Tibial nerve (tissue), 4 donors: ENCODE measurements around the gene INTS1. TPM values are rescaled to one million over a fixed set of nuclear protein-coding genes. Genes with fewer than 3 reads are reported as not detected.

Source experiments
- DNase-seq, 2 donors: peaks; one replicate each; pipeline ENCODE4 v3.0.0-alpha.2; 2019; ENCODE audit warnings: low spot score in 2 of 2
- H3K27ac ChIP-seq, 4 donors: fragments of 200-600 bp; sonication (generic) in 3 of 4; one replicate each; pipeline ENCODE4 v1.5.1; 2017 to 2019; ENCODE audit warnings: mild to moderate bottlenecking in 1 of 4
- H3K27me3 ChIP-seq, 2 donors: fragments of 200-600 bp; sonication (generic) in 1 of 2; one replicate each; pipeline versions ENCODE4 v1.5.1 to v1.6.0; 2017 to 2019
- H3K36me3 ChIP-seq, 3 donors: fragments of 200-600 bp; sonication (generic); one replicate each; pipeline ENCODE4 v1.5.1; 2018 to 2019
- H3K4me1 ChIP-seq, 4 donors: fragments of 200-600 bp; sonication (generic) in 3 of 4; one replicate each; pipeline ENCODE4 v1.5.1; 2017 to 2019
- H3K4me3 ChIP-seq, 4 donors: fragments of 200-600 bp; sonication (generic) in 3 of 4; one replicate each; pipeline ENCODE4 v1.5.1; 2017 to 2019; ENCODE audit warnings: mild to moderate bottlenecking in 1 of 4, moderate library complexity in 1 of 4
- H3K9me3 ChIP-seq, 4 donors: fragments of 200-600 bp; sonication (generic) in 3 of 4; one replicate each; pipeline ENCODE4 v1.5.1; 2017 to 2019
- CTCF ChIP-seq, 5 experiments: fragments of 200-600 bp in 3 of 5; fragments of 450-650 bp in 2 of 5; sonication (generic) in 3 of 5; IDR thresholded peaks; one replicate each; pipeline ENCODE4 v1.5.1; 2016 to 2019; ENCODE audit warnings: antibody characterized with exemption in 5 of 5, mild to moderate bottlenecking in 3 of 5, moderate library complexity in 2 of 5
- EP300 ChIP-seq, 2 donors: sonication (generic); formaldehyde crosslinking; IDR thresholded peaks; one replicate each; pipeline ENCODE4 v1.6.1; 2017; ENCODE audit warnings: antibody characterized with exemption in 2 of 2, mild to moderate bottlenecking in 1 of 2
- POLR2A ChIP-seq, 2 donors: fragments of 450-650 bp; IDR thresholded peaks; one replicate each; pipeline ENCODE4 v1.6.1; 2017; ENCODE audit warnings: antibody characterized with exemption in 2 of 2, mild to moderate bottlenecking in 2 of 2, moderate library complexity in 2 of 2
- WGBS, 2 donors: methylation state at CpG; one replicate each; pipeline ENCODE4 v1.1.5; 2018; 5-methylcytosine and 5-hydroxymethylcytosine counted together
- total RNA-seq, 4 donors: library from RNA; depleted of rRNA; stranded (reverse); fragments of >200 nt; gene quantifications; one replicate each; pipeline ENCODE4 v1.1.0, GENCODE V29; 2016

The INTS1 gene
- total RNA-seq, 4 donors from 2014 or later = 45.7 to 81.6 (median 52.3) TPM

GRCh38 chr7:1489336-1489735 lies 14.9 kb downstream of the INTS1 start:
- peaks cover 5 to 100% (median 25%) of the 10 kb centered on the region in 3 donors for H3K36me3 ChIP-seq
- WGBS, 2 donors = 91 to 95% methylated on average over 16 to 18 of the region's 18 CpGs
- TF ChIP-seq EP300 (IDR thresholded peaks at IDR 0.05) = no peak
- no peak for TF ChIP-seq CTCF (IDR thresholded peaks at IDR 0.05)
- H3K4me1 ChIP-seq = no peaks in the 10 kb centered on the region
- H3K9me3 ChIP-seq = no peaks in the 10 kb centered on the region
- no peak overlapping the region for H3K4me3 ChIP-seq
- no peak for DNase-seq
- no peaks in the 10 kb centered on the region for H3K27me3 ChIP-seq
- H3K27ac ChIP-seq = no peak overlapping the region

- no peak for DNase-seq
- WGBS, 2 donors = 67 to 90% methylated on average over 2 to 3 of the region's 20 CpGs
- TF ChIP-seq CTCF (IDR thresholded peaks at IDR 0.05) = no peak
- no peak for TF ChIP-seq POLR2A (IDR thresholded peaks at IDR 0.05)
- TF ChIP-seq EP300 (IDR thresholded peaks at IDR 0.05) = no peak
- H3K4me1 ChIP-seq = no peaks in the 10 kb centered on the region
- no peaks in the 10 kb centered on the region for H3K9me3 ChIP-seq
- H3K4me3 ChIP-seq = no peak overlapping the region
- no peaks in the 10 kb centered on the region for H3K27me3 ChIP-seq
- H3K27ac ChIP-seq = no peak overlapping the region
- H3K36me3 ChIP-seq = peaks cover 5 to 100% (median 36%) of the 10 kb centered on the region in 3 donors
These were observed 16.2 kb downstream of the INTS1 start for GRCh38 chr7:1488016-1488415.

- WGBS, 2 donors = 79 to 93% methylated on average over 17 to 20 of the region's 25 CpGs
- no peak for DNase-seq
- peaks cover 5 to 100% (median 37%) of the 10 kb centered on the region in 3 donors for H3K36me3 ChIP-seq
These were observed 16.7 kb downstream of the INTS1 start for GRCh38 chr7:1487466-1487865.

GRCh38 chr7:1486571-1486970 lies 17.6 kb downstream of the INTS1 start:
- no peak for TF ChIP-seq EP300 (IDR thresholded peaks at IDR 0.05)
- TF ChIP-seq POLR2A (IDR thresholded peaks at IDR 0.05) = no peak
- TF ChIP-seq CTCF (IDR thresholded peaks at IDR 0.05) = no peak
- no peaks in the 10 kb centered on the region for H3K27me3 ChIP-seq
- no peaks in the 10 kb centered on the region for H3K9me3 ChIP-seq
- no peak for DNase-seq
- peaks cover 5 to 100% (median 37%) of the 10 kb centered on the region in 3 donors for H3K36me3 ChIP-seq
- H3K27ac ChIP-seq = no peak overlapping the region
- 88 to 99% methylated on average over 16 to 20 of the region's 23 CpGs for WGBS, 2 donors
- H3K4me1 ChIP-seq = no peaks in the 10 kb centered on the region
- no peak overlapping the region for H3K4me3 ChIP-seq

More at GRCh38 chr7:1487466-1487865, 16.7 kb downstream of the INTS1 start:
- no peak overlapping the region for H3K27ac ChIP-seq
- H3K9me3 ChIP-seq = no peaks in the 10 kb centered on the region
- TF ChIP-seq POLR2A (IDR thresholded peaks at IDR 0.05) (no peak), CTCF (IDR thresholded peaks at IDR 0.05) (no peak), EP300 (IDR thresholded peaks at IDR 0.05) (no peak)
- no peaks in the 10 kb centered on the region for H3K4me1 ChIP-seq
- no peaks in the 10 kb centered on the region for H3K27me3 ChIP-seq
- H3K4me3 ChIP-seq = no peak overlapping the region

- WGBS, 2 donors = 76 to 94% methylated on average over 5 to 17 of the region's 19 CpGs
- no peak for DNase-seq
- TF ChIP-seq POLR2A (IDR thresholded peaks at IDR 0.05) (no peak), CTCF (IDR thresholded peaks at IDR 0.05) (no peak), EP300 (IDR thresholded peaks at IDR 0.05) (no peak)
- Histone ChIP-seq H3K9me3 (no peaks in the 10 kb centered on the region), H3K27me3 (no peaks in the 10 kb centered on the region), H3K36me3 (peaks cover 5 to 100% (median 42%) of the 10 kb centered on the region in 3 donors), H3K27ac (no peak overlapping the region), H3K4me3 (no peak overlapping the region), H3K4me1 (no peaks in the 10 kb centered on the region)
These were observed 19.0 kb downstream of the INTS1 start for GRCh38 chr7:1485156-1485555.
